HG02870 (cell line): ENCODE results near the gene IMMP2L.

Experiments used
- ATAC-seq: cut with Tn5 transposase; IDR thresholded peaks from one replicate; pipeline ENCODE4 v1.9.1; 2021; ENCODE audit warnings: mild to moderate bottlenecking, moderate library complexity; ENCODE audit not compliant: unreplicated experiment

The IMMP2L gene

DNA sequence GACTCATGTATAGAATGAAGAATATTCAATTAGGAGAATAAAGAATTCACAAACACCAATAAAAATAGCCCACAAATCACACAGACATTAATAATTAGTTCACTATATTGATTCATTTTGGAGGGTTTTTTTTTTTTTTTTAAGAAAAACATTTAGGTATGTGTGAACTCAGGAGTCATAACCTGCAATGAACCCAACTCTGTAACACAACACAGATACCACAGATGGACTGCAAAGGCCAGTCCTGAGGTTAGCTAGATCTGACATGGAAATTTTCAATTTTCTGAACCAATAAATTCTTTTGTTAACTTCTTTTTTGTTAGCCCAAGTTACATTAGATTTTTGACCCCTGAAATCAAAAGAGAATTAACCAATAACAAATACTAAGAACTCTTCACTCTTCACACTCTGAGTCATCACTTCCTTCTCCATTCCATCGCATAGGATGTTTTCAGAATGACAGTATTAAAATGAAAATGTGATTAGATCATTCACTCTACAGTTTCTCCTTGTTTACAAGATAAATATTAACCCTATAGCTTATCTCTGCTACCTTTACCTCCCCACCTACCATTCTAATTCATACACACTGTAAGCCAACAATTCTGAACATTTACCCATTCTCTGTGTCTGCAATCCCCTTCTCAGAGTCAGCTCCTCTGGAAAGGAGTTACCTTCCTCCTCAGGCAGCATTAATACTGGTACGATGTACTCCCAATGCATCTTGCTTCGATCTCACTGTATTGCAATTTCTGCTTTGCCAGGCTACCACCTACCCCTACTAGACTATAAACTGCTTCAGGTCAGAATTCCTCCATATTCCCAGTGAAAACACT is 329.8 kb downstream of the IMMP2L start:
- peak; percentile 87 for ATAC-seq

DNA sequence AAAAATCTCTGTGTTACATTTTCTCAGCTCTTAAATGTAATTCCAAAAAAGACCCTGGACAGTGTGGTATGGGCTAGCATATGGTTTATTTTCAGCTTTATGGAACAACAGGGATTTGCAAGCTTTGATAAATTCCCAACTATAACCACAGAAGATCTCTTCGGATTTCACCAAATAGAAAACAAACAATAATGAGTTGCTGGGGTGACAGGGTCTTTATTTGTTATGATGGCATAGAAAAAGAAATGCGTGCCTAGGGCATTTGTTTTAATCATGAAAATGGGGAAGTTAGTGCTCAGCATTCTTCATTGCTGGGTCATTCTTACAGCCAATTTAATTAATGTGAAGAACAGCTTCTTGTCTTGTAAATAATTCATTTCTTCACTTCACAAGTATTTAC is 332.4 kb downstream of the IMMP2L start:
- ATAC-seq = no peak

DNA sequence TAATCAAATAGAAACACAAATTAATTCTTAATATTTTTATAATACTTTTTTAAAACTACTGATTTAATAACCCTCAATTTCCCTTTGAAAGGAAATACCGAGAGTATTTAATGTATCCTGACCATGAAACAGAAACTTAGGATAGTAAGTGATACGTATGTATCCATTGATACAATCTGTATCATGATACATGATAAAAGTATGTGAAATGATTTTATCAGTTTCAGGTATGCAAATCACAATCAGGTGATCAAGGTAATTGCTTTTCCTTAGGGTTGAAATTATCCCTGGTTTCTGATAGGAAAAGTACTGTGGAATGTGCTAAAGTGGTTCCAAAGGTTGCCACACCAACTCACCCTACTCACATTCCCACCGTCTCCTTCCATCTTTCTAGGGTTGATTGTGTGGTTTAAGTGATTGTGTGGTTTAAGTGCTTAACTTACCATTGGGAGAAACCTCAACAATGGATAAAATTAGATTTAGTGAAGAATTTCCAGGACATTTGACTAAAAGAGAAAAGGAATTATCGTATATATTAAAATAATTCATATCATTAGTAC is 333.0 kb downstream of the IMMP2L start:
- ATAC-seq = no peak

DNA sequence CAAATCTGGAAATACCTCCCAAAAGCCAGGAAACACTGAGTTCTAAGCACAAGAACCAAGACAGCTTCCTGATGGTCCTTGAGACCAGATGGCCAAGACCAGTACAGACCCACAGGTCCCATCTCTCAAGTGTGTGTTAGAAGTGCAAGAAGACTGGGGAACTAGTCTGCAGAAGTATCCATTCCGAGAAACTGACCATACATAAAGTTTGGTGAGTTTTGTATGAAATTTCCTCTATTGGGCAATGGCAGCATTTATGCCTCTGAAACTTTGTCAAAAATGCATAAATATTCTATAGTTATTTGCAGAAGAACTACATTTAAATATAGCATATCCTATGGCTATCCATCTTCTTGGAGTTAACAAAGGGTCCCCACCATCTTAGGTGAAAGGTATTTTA is 333.9 kb downstream of the IMMP2L start:
- ATAC-seq = no peak

DNA sequence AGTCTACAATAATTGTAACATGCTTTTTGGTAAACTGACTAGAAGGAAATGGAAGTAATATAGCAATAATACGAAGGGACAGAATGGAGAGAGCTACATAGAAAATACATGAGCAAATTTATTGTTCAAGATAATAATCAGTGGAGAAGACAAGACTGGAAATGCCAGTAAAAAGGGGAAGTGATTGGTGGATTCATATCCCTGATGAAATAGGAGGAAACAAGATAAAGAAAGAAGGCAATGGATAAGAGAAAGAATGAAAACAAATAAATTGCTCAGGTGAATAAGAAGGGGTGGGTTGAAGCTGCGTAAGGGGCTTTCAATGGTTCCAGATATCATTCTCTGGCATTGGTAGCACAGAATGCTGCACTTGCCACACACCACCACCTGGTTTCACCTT is 335.5 kb downstream of the IMMP2L start:
- ATAC-seq = no peak

DNA sequence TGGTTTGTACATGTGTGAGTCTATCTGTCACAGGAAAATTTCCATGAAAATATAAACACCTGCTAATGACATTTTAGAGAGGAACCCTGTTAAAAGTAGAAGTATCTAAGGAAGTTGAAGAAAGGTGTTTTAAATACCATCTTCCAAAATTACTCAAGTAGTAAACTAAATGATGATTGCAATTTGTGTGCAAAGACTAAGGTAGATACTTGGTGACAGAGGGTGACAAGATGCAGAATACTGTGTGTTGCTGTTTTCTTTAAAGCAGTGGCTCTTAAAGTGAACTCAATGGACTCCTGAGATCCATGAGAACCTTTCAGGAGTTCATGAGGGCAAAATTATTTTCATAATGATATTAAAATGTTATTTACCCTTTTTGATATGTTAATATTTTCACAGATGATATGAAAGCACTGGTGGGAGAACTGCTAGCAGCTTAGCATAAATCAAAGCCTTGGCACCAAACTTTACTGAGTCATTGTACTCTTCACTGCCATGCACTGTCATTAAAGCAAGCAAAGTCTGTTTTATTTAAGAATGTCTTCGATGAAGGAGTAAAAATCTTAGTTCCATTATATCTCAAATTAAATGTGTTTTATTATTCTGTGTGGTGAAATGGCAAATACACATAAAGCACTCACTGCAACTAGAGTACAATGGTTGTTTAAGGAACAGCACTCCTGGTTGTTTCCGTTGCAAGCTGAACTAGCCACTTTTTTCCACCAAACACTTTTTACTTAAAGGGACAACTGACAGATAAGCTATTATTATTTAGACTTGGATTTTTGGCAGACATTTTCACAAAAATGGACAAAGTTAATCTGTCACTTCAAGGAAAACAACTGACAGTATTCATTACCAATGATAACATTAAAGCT is 337.7 kb downstream of the IMMP2L start:
- no peak for ATAC-seq

DNA sequence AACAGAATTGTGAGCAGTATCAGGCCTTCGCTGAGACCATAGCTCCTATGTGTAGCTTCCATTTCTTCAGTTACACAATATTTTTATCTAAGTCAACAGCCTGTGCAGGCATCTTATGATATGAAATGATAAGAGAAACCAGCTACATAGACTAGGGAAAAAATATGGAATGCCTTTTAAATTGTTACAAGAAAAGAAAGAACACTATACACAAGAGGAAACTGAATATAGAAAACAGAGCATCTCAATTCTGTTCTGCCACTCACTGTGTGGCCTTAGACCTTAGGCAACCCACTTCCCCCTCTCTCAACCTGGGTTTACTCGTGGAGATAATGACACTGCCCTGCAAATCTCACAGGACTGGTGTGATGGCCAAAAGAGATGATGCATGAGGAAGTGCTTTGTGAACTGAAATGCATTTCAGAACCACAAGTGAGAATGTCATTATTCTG is 338.5 kb downstream of the IMMP2L start:
- peak; percentile 70 for ATAC-seq

DNA sequence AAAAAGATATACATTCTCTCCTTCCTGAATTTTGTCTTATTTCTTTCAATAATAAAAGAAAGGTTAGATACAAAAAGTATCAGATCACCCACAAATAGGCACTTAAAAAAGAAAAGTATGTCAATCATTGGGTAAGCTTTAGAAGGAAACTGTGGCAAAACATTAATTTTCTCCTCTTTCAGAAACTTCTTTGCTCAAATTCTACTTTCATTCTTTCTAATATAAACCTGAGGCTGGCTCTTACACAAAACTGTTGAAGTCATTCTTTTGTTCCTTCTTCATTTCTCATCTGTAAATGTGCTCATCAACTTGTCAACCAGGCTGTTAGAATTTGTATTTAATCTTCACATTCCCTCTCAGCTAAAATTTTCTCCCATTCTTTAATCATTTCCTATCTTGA is 346.7 kb downstream of the IMMP2L start:
- ATAC-seq = no peak

DNA sequence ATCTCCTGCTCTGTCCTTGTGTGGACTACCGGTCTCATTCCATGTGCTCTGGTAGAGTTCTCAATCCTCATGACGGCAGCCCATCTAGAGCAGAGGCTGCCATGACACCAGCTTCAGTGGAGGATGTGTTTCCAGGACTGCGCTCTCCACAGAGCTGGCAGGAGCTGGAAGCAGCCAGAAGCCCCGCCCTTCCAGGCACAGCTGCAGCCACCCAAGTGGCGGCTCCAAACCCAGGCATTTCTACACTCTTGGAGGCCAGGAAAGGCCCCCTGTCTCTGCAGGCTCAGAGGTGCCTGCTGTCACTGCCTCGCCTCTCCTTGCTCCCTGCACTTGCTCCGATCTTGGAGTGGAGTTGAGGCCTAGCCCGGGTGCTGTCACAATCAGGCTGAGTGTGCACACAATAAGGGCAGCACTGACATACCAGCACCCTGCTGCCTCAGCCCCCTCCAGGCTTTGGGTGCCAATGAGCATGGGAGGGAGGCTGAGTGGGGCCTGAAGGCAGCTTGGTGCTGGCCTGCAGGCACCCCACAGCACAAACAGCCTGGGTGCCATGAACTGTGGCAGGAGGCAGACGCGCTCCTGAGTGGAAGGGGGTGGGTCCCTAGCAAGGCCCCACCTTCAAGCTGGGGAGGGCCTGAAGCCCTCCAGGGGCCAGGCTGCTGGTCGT is 349.3 kb downstream of the IMMP2L start:
- ATAC-seq = no peak

DNA sequence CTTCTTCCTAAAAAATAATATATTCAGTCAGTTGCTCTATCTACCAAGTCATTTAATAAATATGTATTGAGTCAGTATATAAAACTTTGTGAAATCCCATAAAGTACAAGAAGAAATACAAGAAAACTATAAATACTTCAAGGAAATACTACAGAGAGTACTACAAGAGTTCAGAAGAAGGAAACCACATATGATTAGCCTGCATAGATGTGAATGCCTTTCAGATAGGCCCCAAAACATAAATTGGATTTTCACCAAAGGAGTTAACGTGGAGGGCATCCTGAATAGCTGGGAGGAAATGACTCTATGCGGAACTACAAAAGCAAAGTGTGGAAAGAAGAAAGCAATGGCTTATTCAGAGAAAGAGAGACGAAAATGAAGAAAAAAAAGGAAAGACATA is 351.3 kb downstream of the IMMP2L start:
- ATAC-seq = no peak

DNA sequence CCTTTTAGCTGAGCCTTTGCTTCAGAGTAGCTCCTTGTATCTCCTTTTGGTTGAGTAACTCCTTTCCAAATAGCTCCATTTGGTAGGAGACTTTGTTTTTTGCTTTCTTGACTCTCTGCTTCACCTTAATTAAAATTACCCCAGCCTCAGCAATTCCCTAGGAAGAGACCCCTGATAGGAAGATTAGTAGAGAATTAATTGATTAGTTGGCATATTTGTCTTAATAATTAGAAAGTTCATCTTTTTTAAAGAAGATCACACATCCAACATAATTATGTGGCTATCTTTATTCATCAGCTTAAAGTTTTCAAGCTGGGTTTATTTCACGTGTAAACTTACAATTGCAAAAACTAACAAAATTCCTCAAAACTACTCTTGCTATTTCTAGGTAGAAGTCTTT is 352.2 kb downstream of the IMMP2L start:
- ATAC-seq = no peak

DNA sequence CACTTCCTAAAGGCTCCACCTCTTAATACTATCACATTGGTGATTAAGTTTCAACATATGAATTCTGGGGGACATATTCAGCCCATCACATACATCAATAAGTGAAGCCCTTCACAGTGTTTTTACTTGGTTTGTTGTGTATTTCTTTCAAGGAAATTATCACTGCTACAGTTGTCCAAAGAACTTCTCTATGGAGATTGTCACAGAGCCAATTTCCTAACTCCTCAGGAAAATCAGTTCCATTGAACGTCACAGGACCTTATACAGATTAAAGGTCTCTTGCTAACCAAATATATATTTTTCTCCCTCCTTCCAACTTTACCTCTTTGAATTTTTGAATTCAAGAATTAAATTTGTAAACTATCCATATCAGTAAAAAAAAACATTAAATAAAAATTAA is 357.0 kb downstream of the IMMP2L start:
- no peak for ATAC-seq

DNA sequence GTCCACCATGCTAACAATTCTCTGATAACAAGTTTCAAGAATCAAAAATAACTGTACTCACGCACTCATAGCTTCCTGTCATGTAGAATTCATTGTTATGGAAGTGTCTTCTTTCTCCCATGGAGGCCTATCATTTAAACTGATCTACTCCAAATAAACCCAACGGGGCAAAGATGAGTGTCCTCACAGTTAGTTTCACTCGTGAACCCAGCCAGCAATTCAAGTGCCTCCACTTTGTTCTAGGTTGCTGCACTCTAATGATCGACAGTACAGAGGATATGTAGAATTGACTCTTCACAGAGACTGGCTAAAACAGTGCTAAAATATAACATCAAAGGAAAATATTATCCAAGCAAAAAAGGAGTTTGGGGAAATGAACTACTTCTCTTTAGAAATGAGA is 360.0 kb downstream of the IMMP2L start:
- no peak for ATAC-seq

DNA sequence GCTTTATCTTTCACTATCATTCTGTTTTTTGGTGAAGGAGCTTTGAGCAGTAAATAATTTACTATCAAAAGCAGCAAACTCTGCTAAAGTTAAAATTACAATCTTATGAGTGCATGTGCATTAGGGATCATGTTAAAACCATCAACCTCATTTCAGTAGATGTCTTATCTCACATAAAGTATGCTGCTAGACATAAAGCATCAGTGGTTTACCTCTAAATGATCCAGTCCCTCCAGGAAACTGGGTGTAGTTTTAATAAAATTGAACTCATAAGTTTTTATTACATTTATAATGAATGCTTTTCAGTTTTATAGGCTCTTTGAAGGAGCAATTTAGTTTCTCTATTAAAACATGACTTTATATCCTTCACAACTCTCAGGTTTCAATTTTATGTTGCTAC is 362.6 kb downstream of the IMMP2L start:
- no peak for ATAC-seq

DNA sequence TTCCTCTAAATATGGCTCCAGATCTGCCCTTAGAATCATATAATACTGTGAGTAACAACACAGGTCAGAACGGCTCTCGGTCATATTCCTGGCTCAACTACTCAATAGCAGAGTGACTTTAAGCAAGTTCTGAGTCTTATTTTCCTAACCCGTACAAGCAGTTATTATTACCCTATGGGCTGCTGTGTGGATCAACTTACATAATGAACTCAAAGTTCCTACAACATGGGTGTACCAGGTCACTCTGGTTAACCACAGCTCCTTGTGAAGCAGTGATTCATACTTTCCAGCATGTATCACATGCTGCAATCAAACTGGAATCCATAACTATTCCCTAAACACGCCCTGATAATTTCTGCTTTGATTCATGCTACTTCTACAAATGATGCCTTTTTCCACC is 364.0 kb downstream of the IMMP2L start:
- ATAC-seq = no peak

DNA sequence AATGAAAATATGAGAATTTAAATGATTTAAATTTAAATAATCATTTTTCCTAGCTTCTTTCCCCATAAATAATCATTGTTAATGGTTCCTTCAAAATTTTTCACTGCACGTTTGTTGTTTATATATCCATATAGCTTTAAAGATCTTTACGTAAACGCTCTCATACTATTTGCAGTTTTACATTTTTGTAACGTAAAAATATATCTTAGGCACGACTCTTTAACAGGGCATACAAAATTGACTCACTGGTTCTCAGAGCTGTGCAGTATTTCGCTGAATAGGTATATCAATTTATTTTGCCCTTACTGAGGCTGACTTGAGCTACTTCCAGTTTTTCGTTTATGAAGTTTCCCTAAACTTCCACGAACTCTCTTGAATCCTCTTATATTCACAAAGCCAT is 365.6 kb downstream of the IMMP2L start:
- ATAC-seq = no peak

DNA sequence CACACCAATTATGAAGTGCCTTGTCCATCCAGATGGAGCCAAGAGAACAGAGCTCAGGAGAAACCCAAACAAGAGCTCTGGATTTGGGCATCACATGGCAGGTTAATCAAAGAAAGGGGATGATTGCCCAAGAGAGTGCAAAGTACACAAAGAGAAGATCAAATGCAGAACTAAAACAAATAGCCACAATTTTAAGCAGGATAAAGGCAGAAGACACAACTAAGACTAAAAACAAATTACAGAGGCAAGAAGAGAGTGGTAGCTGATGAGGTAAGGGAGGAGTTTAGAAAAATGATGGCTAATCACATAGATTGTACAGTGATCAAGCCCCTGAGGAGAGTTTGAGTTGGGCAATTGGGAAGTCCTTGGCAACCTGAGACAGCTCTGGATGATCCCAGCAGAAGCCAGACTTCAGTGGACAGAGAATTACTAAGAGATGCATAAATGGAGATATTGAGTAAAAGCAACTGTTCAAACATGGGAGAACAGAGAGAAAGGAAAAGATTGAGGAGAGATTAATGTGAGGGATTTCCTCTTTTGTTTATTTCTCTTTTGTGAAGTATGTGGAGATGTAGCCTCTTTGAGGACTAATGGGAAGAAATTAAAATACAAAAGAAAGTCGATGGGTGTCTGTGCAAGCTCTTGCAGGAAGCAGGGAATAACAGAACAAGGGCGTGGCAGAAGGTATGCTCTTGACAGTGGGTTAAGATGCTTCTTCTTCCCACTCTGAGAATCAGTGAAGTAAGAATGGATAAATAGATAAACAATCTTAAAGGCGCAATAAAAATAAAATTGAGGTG is 369.5 kb downstream of the IMMP2L start:
- ATAC-seq = no peak

DNA sequence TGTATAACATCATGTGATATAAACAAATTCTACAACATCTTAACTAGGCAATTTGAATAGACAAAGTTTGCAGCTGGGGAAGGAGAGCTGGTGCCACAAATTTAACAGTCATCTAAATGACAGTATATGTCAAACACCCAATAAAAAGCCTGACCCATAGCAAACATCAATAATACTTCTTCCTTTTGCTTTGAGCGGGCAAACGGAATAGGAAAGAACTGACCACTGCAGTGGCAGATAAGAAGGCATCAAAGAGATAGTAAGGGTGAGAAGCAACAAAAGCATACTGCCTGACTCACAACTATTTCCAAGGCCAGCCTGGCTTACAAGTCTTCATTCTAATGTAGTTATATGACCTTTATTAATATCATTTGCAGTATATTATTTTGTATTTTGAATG is 371.5 kb downstream of the IMMP2L start:
- no peak for ATAC-seq

DNA sequence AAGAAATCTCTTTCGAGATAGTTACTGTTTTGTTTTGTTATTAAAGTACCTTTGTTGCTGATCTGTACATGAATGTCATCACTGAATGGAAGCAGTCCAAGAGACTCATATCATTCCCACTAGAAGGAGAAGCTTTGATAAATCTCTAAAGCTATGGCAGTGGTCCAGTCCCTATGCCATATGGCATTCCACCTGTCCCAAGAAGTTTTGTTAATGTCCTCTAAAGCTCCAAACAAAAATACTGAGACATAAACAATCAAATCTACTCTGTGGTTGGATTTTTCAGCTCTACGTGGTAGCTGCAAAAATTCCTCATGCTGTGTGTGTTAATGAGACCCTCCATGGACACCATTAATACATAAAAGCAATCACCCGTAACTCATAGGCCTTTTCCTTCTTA is 377.3 kb downstream of the IMMP2L start:
- no peak for ATAC-seq

DNA sequence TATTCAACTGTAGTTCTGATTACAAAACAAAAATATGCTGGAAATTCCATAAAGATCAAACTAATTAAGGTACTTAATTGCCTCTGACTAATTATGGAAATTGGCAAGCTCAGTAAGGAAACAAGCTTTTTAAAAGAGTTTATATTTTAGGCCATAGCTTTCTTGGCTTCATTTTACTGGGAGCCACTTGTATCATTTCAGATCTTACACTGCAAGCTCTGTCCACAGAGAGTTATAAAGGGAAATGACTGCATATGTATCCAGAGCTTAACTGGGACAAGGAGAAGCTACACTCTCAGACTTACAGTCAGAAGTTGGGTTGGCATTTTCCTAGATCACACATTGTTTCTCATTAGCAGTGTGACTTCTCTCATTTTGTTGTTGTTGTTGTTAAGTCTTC is 379.0 kb downstream of the IMMP2L start:
- no peak for ATAC-seq
